ENCODE measurements around the gene RNU1-1.
"Not testable (repeated sequence)": the region's sequence is repeated elsewhere in the genome, so short reads cannot be mapped to it uniquely, and the experiment has no call there.

The RNU1-1 gene

GRCh38 chr1:16514107-16515055, at the start of gene RNU1-1:
TSS of gene RNU1-1 (minus strand) at chr1:16514285.
- in situ Hi-C loops (cut with HindIII; ENCODE audit: low sequenced_read_pairs) = not testable (repeated sequence)

GRCh38 chr1:16561035-16561434, 47.0 kb upstream of the RNU1-1 start:
- in situ Hi-C loops (cut with HindIII; ENCODE audit: low sequenced_read_pairs) = not testable (repeated sequence)

- in situ Hi-C loops (cut with HindIII; ENCODE audit: low sequenced_read_pairs) = not testable (repeated sequence)
Observed at GRCh38 chr1:16560498-16560897, 46.4 kb upstream of the RNU1-1 start.

GRCh38 chr1:16559688-16560087, 45.6 kb upstream of the RNU1-1 start:
- in situ Hi-C loops (cut with HindIII; ENCODE audit: low sequenced_read_pairs) = not testable (repeated sequence)

- in situ Hi-C loops (cut with HindIII; ENCODE audit: low sequenced_read_pairs) = not testable (repeated sequence)
Observed at GRCh38 chr1:16557034-16557433, 42.9 kb upstream of the RNU1-1 start.

GRCh38 chr1:16553244-16553643, 39.2 kb upstream of the RNU1-1 start:
- in situ Hi-C loops (cut with HindIII; ENCODE audit: low sequenced_read_pairs) = not testable (repeated sequence)

- in situ Hi-C loops (cut with HindIII; ENCODE audit: low sequenced_read_pairs) = not testable (repeated sequence)
Observed at GRCh38 chr1:16550212-16550918, 36.3 kb upstream of the RNU1-1 start.

- in situ Hi-C loops (cut with HindIII; ENCODE audit: low sequenced_read_pairs) = not testable (repeated sequence)
Observed at GRCh38 chr1:16549545-16549944, 35.5 kb upstream of the RNU1-1 start.

GRCh38 chr1:16547502-16548241, 33.6 kb upstream of the RNU1-1 start:
- in situ Hi-C loops (cut with HindIII; ENCODE audit: low sequenced_read_pairs) = not testable (repeated sequence)

GRCh38 chr1:16545682-16546095, 31.6 kb upstream of the RNU1-1 start:
- in situ Hi-C loops (cut with HindIII; ENCODE audit: low sequenced_read_pairs) = not testable (repeated sequence)

GRCh38 chr1:16540421-16540893, 26.4 kb upstream of the RNU1-1 start:
- in situ Hi-C loops (cut with HindIII; ENCODE audit: low sequenced_read_pairs) = not testable (repeated sequence)

- in situ Hi-C loops (cut with HindIII; ENCODE audit: low sequenced_read_pairs) = not testable (repeated sequence)
Observed at GRCh38 chr1:16537528-16537927, 23.4 kb upstream of the RNU1-1 start.

- in situ Hi-C loops (cut with HindIII; ENCODE audit: low sequenced_read_pairs) = not testable (repeated sequence)
Observed at GRCh38 chr1:16536796-16537195, 22.7 kb upstream of the RNU1-1 start.

- in situ Hi-C loops (cut with HindIII; ENCODE audit: low sequenced_read_pairs) = not testable (repeated sequence)
Observed at GRCh38 chr1:16535898-16536297, 21.8 kb upstream of the RNU1-1 start.

GRCh38 chr1:16535487-16535886, 21.4 kb upstream of the RNU1-1 start:
- in situ Hi-C loops (cut with HindIII; ENCODE audit: low sequenced_read_pairs) = not testable (repeated sequence)

- in situ Hi-C loops (cut with HindIII; ENCODE audit: low sequenced_read_pairs) = not testable (repeated sequence)
Observed at GRCh38 chr1:16534829-16535456, 20.9 kb upstream of the RNU1-1 start.

GRCh38 chr1:16534239-16534828, 20.2 kb upstream of the RNU1-1 start:
- in situ Hi-C loops (cut with HindIII; ENCODE audit: low sequenced_read_pairs) = not testable (repeated sequence)

- in situ Hi-C loops (cut with HindIII; ENCODE audit: low sequenced_read_pairs) = not testable (repeated sequence)
Observed at GRCh38 chr1:16532235-16532991, 18.3 kb upstream of the RNU1-1 start.

GRCh38 chr1:16528338-16528737, 14.3 kb upstream of the RNU1-1 start:
- in situ Hi-C loops (cut with HindIII; ENCODE audit: low sequenced_read_pairs) = not testable (repeated sequence)
